DMS 273 (cell line): ENCODE measurements around the gene GPC6.
"Not testable (repeated sequence)": the region's sequence is repeated elsewhere in the genome, so short reads cannot be mapped to it uniquely, and the experiment has no call there.

Source experiments
- DNase-seq: peaks from one replicate; lab custom pipeline; 2025; ENCODE audit not compliant: unreplicated experiment; lab: John Stamatoyannopoulos, UW

GPC6 gene

DNA sequence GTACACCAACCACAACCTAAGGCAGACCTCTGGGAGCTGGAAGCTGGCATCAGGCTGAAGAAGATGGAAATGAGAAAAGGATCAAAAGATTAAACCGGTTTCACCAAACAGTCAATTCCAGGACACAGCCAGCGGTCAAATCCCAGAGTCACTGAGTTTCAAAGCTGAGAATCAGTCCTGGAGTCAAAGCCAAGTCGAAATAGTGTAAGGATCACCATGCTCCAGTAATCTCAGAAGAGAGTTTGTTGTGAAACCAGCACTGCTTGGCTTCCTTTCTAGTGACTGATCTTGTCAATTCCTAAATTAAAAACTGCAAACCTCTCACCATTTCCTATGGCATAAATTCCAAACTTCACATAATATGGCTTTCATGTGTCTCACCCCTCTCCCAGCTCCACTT is 198.8 kb downstream of the GPC6 start:
- DNase-seq, result no peak

- peak; percentile 5 for DNase-seq
Measured at GRCh38 chr13:93430381-93430780, 203.8 kb downstream of the GPC6 start.

- no peak for DNase-seq
Measured at GRCh38 chr13:93435651-93436050, 209.0 kb downstream of the GPC6 start.

GRCh38 chr13:93437081-93437480 is 210.5 kb downstream of the GPC6 start:
- no peak for DNase-seq

- no peak for DNase-seq
Measured at GRCh38 chr13:93446238-93446637, 219.6 kb downstream of the GPC6 start.

DNA sequence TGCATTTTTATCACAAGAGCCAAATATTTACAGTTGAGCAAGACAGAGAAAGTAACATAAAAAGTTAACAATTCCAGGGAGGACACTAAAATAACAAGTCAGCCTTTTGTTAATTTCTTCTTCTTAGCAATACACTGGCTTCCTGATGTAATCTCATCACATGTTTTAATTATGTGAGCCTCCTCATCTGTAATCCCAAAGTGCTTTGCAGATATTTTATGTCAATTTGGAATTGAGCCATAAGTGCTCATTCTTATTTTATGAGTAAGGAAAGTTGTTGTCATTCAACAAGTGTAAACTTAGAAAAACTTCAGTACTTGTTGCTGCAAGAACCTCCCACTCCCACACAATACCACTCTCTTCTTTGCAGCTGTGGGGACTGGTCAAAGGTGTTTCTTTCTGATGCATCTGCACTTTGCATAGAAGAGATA is 223.6 kb downstream of the GPC6 start:
- DNase-seq, result peak; percentile 5

DNA sequence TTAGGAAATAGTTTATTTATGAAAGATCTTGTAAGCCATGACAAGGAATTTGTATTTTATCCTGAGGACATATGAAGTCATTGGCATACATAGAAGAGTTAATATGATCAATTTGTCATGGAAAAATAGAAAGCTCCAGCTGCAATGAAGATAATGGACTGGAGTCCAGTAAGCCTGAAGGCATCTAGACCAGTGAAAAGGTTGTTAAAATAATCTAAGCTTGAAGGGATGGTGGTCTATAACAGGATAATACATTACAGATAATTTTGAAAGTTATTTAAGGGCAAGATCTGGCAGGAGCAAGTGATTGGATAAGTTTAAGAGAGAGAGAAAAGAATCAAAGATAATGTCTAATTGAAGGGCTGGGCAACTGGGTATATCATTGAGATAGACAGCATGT is 224.2 kb downstream of the GPC6 start:
- no peak for DNase-seq

DNA sequence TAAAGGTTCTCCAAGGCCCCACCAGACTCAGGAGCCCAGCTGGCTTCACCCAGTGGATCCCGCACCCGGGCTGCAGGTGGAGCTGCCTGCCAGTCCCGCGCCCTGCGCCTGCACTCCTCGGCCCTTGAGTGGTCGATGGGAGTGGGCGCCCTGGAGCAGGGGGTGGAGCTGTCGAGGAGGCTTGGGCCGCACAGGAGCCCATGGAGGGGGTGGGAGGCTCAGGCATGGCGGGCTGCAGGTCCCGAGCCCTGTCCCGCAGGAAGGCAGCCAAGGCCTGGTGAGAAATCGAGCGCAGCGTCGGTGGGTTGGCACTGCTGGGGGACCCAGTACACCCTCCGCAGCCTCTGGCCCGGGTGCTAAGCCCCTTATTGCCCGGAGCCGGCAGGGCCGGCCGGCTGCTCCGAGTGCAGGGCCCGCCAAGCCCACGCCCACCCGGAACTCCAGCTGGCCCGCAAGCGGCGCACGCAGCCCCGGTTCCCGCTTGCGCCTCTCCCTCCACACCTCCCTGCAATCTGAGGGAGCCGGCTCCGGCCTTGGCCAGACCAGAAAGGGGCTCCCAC is 228.1 kb downstream of the GPC6 start:
- DNase-seq, result not testable (repeated sequence)

DNA sequence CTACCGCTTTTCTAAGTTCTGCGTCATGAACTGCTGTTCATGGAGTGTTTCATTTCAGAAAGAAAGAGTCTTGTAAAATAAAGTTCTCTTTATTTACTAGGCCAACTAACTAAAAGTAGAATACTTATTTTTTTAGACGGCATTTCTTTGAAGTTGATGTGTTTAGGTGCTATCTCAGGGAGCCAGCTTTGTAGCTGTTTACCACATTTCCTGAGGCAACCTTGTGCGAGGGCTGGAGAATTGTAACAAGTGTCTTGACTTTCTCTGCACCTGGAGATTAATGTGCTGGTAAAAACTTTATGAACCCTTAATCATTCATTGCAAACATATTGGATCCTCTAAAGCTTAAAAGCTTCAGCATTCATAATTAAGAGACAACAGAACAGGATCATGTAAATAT is 229.3 kb downstream of the GPC6 start:
- no peak for DNase-seq

DNA sequence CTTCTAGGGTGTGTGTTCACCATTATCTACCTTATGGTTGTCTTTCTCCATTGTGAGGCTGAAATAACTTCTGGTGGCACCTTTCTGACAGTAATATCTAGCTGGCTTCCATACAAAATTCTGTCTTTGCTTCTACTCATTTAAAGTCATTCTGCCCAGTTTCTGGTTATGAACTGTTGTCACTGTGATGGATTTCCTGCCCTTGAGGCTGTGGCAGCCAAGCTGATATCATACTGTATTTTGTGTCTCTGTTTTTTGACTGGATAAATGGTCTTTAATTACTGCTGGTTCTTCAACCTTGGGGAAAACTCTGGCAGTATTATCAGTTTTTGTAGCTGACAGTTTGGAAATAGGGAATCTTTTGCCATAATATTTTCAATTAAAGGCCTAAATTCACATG is 233.4 kb downstream of the GPC6 start:
- DNase-seq, result no peak

DNA sequence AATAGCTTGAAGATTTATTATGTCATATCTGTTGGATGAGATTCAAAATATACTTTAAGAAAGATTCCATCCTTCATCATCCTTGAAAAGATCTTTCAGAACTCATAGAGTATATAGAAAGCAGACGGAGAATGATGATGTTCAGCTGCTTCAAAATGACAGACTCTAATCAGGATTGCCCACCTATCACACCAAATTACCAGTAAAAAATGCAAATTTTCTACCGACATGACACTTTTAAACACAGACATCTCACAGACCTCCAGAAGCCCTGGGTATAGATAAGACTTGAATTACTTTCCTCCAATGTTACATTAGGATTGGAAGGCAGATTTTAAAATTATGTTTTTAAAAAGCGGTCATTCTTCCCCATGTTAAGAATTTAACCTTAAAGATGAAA is 235.5 kb downstream of the GPC6 start:
- DNase-seq, result peak; percentile 48

- peak; percentile 25 for DNase-seq
Measured at GRCh38 chr13:93466502-93467036, 240.0 kb downstream of the GPC6 start.

GRCh38 chr13:93467175-93467574 is 240.6 kb downstream of the GPC6 start:
- DNase-seq, result peak; percentile 78

GRCh38 chr13:93468433-93468832 is 241.8 kb downstream of the GPC6 start:
- DNase-seq, result no peak

- DNase-seq, result no peak
Measured at GRCh38 chr13:93472296-93472695, 245.7 kb downstream of the GPC6 start.

GRCh38 chr13:93472814-93473296 is 246.2 kb downstream of the GPC6 start:
- no peak for DNase-seq

DNA sequence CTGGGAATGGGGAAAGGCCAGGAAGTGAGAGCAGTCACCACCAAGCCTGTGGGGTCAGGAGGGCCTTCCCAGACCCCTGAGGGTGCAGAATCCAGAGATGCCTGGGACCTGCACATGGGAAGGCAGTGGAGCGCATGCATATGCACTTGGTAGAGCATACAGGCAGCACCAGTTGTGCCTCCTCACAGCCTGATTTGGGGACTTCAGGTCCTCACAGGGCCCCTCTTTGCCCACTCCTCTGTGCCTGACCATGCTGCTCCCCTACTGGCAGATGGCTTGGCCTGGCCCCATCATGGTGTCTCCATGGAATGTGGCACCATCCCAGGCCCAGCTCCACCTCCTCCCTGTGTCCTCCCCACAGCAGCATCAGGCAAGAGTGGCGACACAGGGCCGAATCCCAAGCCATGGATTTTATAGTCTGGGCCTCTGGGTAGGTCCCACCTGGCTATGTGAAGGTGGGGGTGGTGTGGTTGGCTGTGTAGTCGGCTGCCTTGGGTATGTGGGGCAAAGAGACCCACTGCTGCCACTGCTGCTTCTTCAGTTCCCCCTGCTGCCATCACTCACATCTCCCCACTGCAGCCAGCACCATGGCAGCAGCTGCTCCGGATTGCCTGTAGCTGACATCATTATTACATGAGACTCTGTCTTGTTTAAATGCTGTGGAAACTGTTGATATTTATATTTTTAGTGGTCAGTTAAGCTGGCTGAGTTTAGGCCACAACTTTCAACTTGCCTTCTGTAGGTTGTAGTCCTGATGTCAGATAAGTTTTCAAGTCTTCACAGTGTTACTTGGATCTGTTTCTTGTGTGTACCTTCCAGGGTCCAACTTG is 247.0 kb downstream of the GPC6 start:
- DNase-seq, result peak; percentile 57

DNA sequence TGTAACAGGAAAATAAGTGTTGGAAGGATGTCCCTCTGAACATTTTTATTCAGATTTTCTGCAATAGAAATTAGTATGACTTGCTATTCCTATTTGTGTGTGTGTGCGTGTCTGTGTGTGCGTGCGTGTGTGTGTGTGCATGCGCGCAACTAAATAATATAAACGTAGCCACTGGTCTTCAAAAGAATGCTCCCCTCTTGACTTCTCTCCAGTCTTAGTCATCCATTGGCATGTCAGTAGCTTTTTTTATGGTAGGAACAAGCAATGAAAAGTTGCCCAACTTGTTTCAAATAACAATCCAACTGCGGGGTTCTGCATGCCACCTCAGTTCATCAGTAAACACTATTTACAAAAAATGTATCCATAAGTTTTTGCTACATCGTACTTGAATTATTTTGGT is 249.6 kb downstream of the GPC6 start:
- no peak for DNase-seq

GRCh38 chr13:93477238-93477637 is 250.6 kb downstream of the GPC6 start:
- no peak for DNase-seq

DNA sequence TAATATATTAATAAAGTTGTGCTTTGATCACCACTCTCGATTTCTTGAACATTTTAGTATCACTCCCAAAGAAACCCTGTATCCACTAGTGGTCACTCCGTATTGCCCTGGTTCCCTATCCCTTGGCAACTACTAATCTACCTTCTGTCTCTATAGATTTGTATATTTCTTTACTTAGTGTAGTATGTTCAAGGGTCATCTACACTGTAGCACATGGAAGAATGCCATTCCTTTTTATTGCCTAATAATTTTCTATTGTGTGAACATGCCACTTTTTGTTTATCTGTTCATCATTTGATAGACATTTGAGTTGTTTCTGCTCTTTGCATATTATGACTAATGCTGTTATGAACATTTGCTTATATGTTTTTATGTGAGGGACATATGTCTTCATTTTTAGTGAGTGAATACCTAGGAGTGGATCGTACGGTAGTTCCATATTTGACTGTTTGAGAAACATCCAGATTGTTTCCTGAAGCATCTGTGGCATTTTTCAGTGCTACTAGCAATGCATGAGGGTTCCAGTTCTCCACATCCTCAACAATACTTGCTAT is 254.0 kb downstream of the GPC6 start:
- no peak for DNase-seq

DNA sequence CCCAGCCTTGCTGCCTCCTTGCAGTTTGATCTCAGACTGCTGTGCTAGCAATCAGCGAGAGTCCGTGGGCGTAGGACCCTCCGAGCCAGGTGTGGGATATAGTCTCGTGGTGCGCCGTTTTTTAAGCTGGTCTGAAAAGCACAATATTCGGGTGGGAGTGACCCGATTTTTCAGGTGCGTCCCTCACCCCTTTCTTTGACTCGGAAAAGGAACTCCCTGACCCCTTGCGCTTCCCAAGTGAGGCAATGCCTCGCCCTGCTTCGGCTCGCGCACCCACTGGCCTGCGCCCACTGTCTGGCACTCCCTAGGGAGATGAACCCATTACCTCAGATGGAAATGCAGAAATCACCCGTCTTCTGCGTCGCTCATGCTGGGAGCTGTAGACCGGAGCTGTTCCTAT is 269.5 kb downstream of the GPC6 start:
- DNase-seq, result not testable (repeated sequence)
